ENCODE results near the gene WDFY4.

Gene WDFY4

GRCh38 chr10:48985621-48986158, 301.0 kb downstream of the WDFY4 start:
- DNase-seq (ENCODE audit: low read depth): no peak

GRCh38 chr10:48990226-48990625, 305.6 kb downstream of the WDFY4 start:
- no peak for DNase-seq (ENCODE audit: low read depth)

- no peak for DNase-seq (ENCODE audit: low read depth)
These were observed 309.0 kb downstream of the WDFY4 start for GRCh38 chr10:48993627-48994026.

GRCh38 chr10:48996329-48996728, 311.7 kb downstream of the WDFY4 start:
- no peak for DNase-seq (ENCODE audit: low read depth)

GRCh38 chr10:48999346-48999745, 314.7 kb downstream of the WDFY4 start:
- DNase-seq (ENCODE audit: low read depth): no peak

- DNase-seq (ENCODE audit: low read depth): no peak
These were observed 316.0 kb downstream of the WDFY4 start for GRCh38 chr10:49000437-49001398.

GRCh38 chr10:49001402-49001801, 316.7 kb downstream of the WDFY4 start:
- no peak for DNase-seq (ENCODE audit: low read depth)

- no peak for DNase-seq (ENCODE audit: low read depth)
These were observed 317.4 kb downstream of the WDFY4 start for GRCh38 chr10:49001870-49002672.

GRCh38 chr10:49005270-49005669, 320.6 kb downstream of the WDFY4 start:
- no peak for DNase-seq (ENCODE audit: low read depth)

GRCh38 chr10:49007129-49007528, 322.5 kb downstream of the WDFY4 start:
- no peak for DNase-seq (ENCODE audit: low read depth)

GRCh38 chr10:49008091-49008490, 323.4 kb downstream of the WDFY4 start:
- no peak for DNase-seq (ENCODE audit: low read depth)

- no peak for DNase-seq (ENCODE audit: low read depth)
These were observed 324.0 kb downstream of the WDFY4 start for GRCh38 chr10:49008505-49009198.

GRCh38 chr10:49009199-49009979, 324.7 kb downstream of the WDFY4 start:
- no peak for DNase-seq (ENCODE audit: low read depth)

GRCh38 chr10:49010295-49010694, 325.6 kb downstream of the WDFY4 start:
- no peak for DNase-seq (ENCODE audit: low read depth)

- DNase-seq (ENCODE audit: low read depth): no peak
These were observed 326.2 kb downstream of the WDFY4 start for GRCh38 chr10:49010865-49011264.

GRCh38 chr10:49011756-49012155, 327.1 kb downstream of the WDFY4 start:
- DNase-seq (ENCODE audit: low read depth): no peak

- no peak for DNase-seq (ENCODE audit: low read depth)
These were observed 327.9 kb downstream of the WDFY4 start for GRCh38 chr10:49012603-49013002.

- DNase-seq (ENCODE audit: low read depth): no peak
These were observed 331.0 kb downstream of the WDFY4 start for GRCh38 chr10:49015700-49016099.

GRCh38 chr10:49021685-49022084, 337.0 kb downstream of the WDFY4 start:
- no peak for DNase-seq (ENCODE audit: low read depth)

- no peak for DNase-seq (ENCODE audit: low read depth)
These were observed 338.4 kb downstream of the WDFY4 start for GRCh38 chr10:49023071-49023470.

- DNase-seq (ENCODE audit: low read depth): no peak
These were observed 339.1 kb downstream of the WDFY4 start for GRCh38 chr10:49023752-49024151.
